ENCODE data around the gene CELF3.

CELF3 gene

GRCh38 chr1:151704246-151704645 lies 12.4 kb downstream of the CELF3 start:
- no peak for DNase-seq (ENCODE audit: low spot score)
- no peak for TF ChIP-seq CTCF (IDR thresholded peaks at IDR 0.05; ENCODE audit: extremely low read depth, insufficient read depth, missing control alignments)
- in situ Hi-C loops (cut with MboI; ENCODE audit: low pct_unique_long_range_greater_than_20kb, low sequenced_read_pairs, unreplicated experiment): no loop called here

DNA sequence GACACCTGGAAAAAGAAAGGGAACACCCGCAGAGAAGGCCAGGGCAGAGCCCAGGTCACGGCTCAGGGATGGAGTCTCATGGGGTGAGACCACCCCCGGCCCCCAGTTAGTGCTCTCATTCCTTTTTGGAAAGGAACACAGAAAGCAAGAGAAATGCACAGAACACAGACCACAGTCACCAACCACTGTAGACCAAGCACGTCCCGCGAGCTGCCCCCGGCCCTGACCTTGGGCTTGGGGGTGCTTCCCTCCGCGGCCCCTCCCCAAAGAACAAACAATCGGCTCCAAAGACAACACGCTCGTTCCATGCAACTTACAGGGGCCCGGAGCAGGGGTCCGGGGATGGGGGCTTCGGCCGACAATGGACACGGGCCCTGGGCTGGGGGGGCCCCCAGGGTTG lies 12.8 kb downstream of the CELF3 start:
- no peak for TF ChIP-seq CTCF (IDR thresholded peaks at IDR 0.05; ENCODE audit: extremely low read depth, insufficient read depth, missing control alignments)
- no peak for DNase-seq (ENCODE audit: low spot score)
- in situ Hi-C loops (cut with MboI; ENCODE audit: low pct_unique_long_range_greater_than_20kb, low sequenced_read_pairs, unreplicated experiment): no loop called here

GRCh38 chr1:151702936-151703335 lies 13.7 kb downstream of the CELF3 start:
- DNase-seq (ENCODE audit: low spot score): no peak
- in situ Hi-C loops (cut with MboI; ENCODE audit: low pct_unique_long_range_greater_than_20kb, low sequenced_read_pairs, unreplicated experiment): no loop called here
- no peak for TF ChIP-seq CTCF (IDR thresholded peaks at IDR 0.05; ENCODE audit: extremely low read depth, insufficient read depth, missing control alignments)

DNA sequence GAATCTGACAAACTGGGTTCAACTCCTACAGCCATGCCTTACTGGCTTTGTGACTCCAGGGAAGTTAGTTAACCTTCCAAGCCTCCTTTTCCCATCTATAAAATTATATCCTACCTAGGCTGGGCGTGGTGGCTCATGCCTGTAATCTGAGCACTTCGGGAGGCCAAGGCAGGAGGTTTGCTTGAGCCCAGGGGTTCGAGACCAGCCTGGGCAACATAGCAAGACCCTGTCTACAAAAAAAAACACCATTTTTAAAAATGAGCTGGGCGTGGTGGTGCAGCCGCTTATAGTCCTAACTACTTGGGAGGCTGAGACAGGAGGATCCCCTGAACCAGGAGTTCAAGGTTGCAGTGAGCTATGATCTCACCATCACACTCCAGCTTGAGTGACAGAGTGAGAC lies 15.1 kb downstream of the CELF3 start:
- no peak for TF ChIP-seq CTCF (IDR thresholded peaks at IDR 0.05; ENCODE audit: extremely low read depth, insufficient read depth, missing control alignments)
- in situ Hi-C loops (cut with MboI; ENCODE audit: low pct_unique_long_range_greater_than_20kb, low sequenced_read_pairs, unreplicated experiment): no loop called here
- DNase-seq (ENCODE audit: low spot score): no peak

DNA sequence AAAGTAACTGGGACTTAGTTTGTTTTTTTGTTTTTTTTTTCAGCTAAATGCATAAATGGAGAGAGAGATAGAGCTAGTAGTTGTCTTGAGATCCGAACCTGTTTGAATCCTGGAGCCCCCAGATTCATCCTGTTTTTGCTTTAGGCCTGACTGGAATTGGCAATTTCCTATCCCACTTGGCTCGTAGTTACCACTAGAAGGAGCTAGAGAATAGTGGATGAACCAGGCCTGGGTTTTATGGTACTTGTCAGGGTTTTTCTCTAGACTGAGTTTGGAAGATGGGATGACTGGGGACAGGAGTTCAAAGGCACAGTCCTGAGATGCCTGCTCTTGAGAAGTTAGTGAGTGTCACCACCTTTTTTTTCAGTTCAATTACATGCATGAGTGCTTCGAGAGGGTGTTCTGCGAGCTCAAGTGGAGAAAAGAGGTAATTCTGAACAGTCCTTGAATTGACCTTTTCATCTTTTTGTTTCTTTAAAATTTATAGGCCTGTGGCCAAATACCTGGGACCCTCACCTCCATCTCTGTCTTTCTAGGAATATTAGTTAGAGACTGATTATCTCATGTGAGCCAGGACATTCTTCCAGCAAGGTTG lies 23.4 kb downstream of the CELF3 start:
- TF ChIP-seq CTCF (IDR thresholded peaks at IDR 0.05; ENCODE audit: extremely low read depth, insufficient read depth, missing control alignments): peak; percentile 46
- DNase-seq (ENCODE audit: low spot score): no peak
- in situ Hi-C loops (cut with MboI; ENCODE audit: low pct_unique_long_range_greater_than_20kb, low sequenced_read_pairs, unreplicated experiment): no loop called here

- in situ Hi-C loops (cut with MboI; ENCODE audit: low pct_unique_long_range_greater_than_20kb, low sequenced_read_pairs, unreplicated experiment): no loop called here
- no peak for TF ChIP-seq CTCF (IDR thresholded peaks at IDR 0.05; ENCODE audit: extremely low read depth, insufficient read depth, missing control alignments)
- DNase-seq (ENCODE audit: low spot score): no peak
Observed at GRCh38 chr1:151692226-151692625, 24.4 kb downstream of the CELF3 start.

- DNase-seq (ENCODE audit: low spot score): no peak
- in situ Hi-C loops (cut with MboI; ENCODE audit: low pct_unique_long_range_greater_than_20kb, low sequenced_read_pairs, unreplicated experiment): no loop called here
- no peak for TF ChIP-seq CTCF (IDR thresholded peaks at IDR 0.05; ENCODE audit: extremely low read depth, insufficient read depth, missing control alignments)
Observed at GRCh38 chr1:151689494-151689893, 27.1 kb downstream of the CELF3 start.

Data from GM13977 (cell line).